ENCODE data around the gene TP53BP2.

DNA sequence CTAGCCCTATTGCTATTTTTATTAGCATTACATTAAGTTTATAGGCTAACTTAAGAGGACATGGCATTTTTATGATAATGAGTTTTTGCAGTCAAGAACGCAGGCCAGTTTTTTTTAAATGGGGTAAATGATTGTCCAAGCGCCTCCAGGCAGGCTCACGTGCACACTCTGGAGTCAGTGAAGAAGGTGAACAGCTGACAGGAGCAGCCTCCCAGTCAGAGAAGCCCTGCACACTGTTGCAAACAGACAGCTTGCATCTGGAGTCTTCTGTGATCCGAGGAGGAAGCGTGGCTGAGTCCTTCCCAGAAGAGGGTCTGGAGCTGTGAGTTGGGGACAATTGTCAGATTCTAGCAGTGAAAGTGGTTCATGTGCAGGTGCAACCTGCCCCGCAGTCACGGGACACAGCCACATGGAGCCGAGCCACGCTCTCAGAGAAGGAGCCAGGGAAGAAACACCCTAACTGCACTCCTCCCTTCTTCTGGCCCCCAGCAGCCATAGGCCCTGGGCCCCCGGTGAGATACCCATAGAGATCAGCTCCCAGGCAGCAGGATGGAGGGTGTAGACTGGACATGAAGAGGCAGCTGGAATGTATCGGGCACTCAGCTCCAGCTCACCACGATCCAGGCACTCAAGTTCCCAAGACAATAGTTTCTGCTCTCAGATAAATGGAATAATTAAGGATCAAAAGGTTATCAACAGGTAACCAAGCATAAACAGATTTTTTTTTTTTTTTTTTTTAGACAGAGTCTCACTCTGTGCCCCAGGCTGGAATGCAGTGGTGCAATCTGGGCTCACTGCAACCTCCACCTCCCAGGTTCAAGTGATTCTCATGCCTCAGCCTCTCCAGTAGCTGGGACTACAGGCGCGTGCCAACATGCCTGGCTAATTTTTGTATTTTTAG, 107.0 kb downstream of the TP53BP2 start:
- TF ChIP-seq EZH2 (IDR thresholded peaks at IDR 0.05; ENCODE audit: borderline replicate concordance, low read depth, low read length, severe bottlenecking), result no peak
- no peak for TF ChIP-seq POLR2AphosphoS5 (IDR thresholded peaks at IDR 0.05; ENCODE audit: insufficient read depth, low read depth, low read length)
- TF ChIP-seq, protein P1, sequence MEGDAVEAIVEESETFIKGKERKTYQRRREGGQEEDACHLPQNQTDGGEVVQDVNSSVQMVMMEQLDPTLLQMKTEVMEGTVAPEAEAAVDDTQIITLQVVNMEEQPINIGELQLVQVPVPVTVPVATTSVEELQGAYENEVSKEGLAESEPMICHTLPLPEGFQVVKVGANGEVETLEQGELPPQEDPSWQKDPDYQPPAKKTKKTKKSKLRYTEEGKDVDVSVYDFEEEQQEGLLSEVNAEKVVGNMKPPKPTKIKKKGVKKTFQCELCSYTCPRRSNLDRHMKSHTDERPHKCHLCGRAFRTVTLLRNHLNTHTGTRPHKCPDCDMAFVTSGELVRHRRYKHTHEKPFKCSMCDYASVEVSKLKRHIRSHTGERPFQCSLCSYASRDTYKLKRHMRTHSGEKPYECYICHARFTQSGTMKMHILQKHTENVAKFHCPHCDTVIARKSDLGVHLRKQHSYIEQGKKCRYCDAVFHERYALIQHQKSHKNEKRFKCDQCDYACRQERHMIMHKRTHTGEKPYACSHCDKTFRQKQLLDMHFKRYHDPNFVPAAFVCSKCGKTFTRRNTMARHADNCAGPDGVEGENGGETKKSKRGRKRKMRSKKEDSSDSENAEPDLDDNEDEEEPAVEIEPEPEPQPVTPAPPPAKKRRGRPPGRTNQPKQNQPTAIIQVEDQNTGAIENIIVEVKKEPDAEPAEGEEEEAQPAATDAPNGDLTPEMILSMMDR (IDR thresholded peaks at IDR 0.05; ENCODE audit: extremely low read depth in 1 of 2, insufficient read depth in 1 of 2, low read depth in 1 of 2, low read length in 2 of 2), result no peak
- TF ChIP-seq POLR2A (IDR thresholded peaks at IDR 0.05; ENCODE audit: low read depth, low read length), result no peak
- TF ChIP-seq, protein P2, sequence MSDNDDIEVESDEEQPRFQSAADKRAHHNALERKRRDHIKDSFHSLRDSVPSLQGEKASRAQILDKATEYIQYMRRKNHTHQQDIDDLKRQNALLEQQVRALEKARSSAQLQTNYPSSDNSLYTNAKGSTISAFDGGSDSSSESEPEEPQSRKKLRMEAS (IDR thresholded peaks at IDR 0.05; ENCODE audit: insufficient read depth, insufficient read length), result no peak
- TF ChIP-seq MYC (IDR thresholded peaks at IDR 0.05; ENCODE audit: low read depth, low read length), result no peak
- no peak for TF ChIP-seq JUN (IDR thresholded peaks at IDR 0.05; ENCODE audit: borderline replicate concordance, insufficient read depth, insufficient read length, low read depth)
